Type B pancreatic cell (in vitro differentiated cells): Measurements from ENCODE around the gene CLCN4. TPM values are rescaled to one million over a fixed set of nuclear protein-coding genes. Genes with fewer than 3 reads are reported as not detected.

Source experiments
- DNase-seq: peaks from one replicate; pipeline ENCODE4 v3.0.0; 2021; ENCODE audit warnings: mixed read lengths; ENCODE audit not compliant: unreplicated experiment; ENCODE audit errors: extremely low spot score
- H3K27ac Mint-ChIP-seq: 2 replicates; pipeline ENCODE4 v1.8.0; 2021; ENCODE audit warnings: mild to moderate bottlenecking, mixed read lengths
- H3K27me3 Mint-ChIP-seq: 2 replicates; pipeline ENCODE4 v1.8.0; 2021; ENCODE audit warnings: mixed read lengths
- H3K36me3 Mint-ChIP-seq: 2 replicates; pipeline ENCODE4 v1.8.0; 2021; ENCODE audit warnings: mixed read lengths
- H3K4me1 Mint-ChIP-seq: one replicate; pipeline ENCODE4 v1.8.0; 2021; ENCODE audit warnings: mixed read lengths; ENCODE audit not compliant: unreplicated experiment
- H3K4me3 Mint-ChIP-seq: 2 replicates; pipeline ENCODE4 v1.8.0; 2021; ENCODE audit warnings: mild to moderate bottlenecking, mixed read lengths
- H3K9me3 Mint-ChIP-seq: 2 replicates; pipeline ENCODE4 v1.8.0; 2021; ENCODE audit warnings: mixed read lengths
- CTCF ChIP-seq: fragments of 200-600 bp; sonication (generic); conservative IDR thresholded peaks from 2 replicates; pipeline ENCODE4 v1.5.0; 2021; ENCODE audit warnings: antibody characterized with exemption, mild to moderate bottlenecking
- total RNA-seq: library from RNA; stranded (reverse); gene quantifications from 2 replicates; pipeline ENCODE4 v1.2.1, GENCODE V29; 2021; ENCODE audit warnings: low replicate concordance

The CLCN4 gene
- total RNA-seq, 1 donor from 2014 or later: 13.0 TPM

GRCh38 chrX:10110984-10111363, 45.8 kb upstream of the CLCN4 start:
- Mint-ChIP-seq H3K4me1 (no peaks in the 10 kb centered on the region), H3K9me3 (no peaks in the 10 kb centered on the region), H3K4me3 (no peak overlapping the region), H3K36me3 (peaks cover 3% of the 10 kb centered on the region), H3K27ac (no peak overlapping the region), H3K27me3 (no peaks in the 10 kb centered on the region)
- no peak for TF ChIP-seq CTCF
- DNase-seq: no peak

GRCh38 chrX:10111364-10112148, 45.2 kb upstream of the CLCN4 start:
- Mint-ChIP-seq H3K4me1 (no peaks in the 10 kb centered on the region), H3K36me3 (peaks cover 7% of the 10 kb centered on the region), H3K27ac (no peak overlapping the region), H3K4me3 (no peak overlapping the region), H3K9me3 (no peaks in the 10 kb centered on the region), H3K27me3 (no peaks in the 10 kb centered on the region)
- no peak for DNase-seq
- no peak for TF ChIP-seq CTCF

- DNase-seq: no peak
- no peaks in the 10 kb centered on the region for H3K27me3 Mint-ChIP-seq
- no peaks in the 10 kb centered on the region for H3K4me1 Mint-ChIP-seq
- no peak overlapping the region for H3K27ac Mint-ChIP-seq
- H3K4me3 Mint-ChIP-seq: no peak overlapping the region
- TF ChIP-seq CTCF: no peak
- H3K9me3 Mint-ChIP-seq: no peaks in the 10 kb centered on the region
- peaks cover 9% of the 10 kb centered on the region for H3K36me3 Mint-ChIP-seq
These were observed 44.3 kb upstream of the CLCN4 start for GRCh38 chrX:10112510-10112909.

- DNase-seq: no peak
- Mint-ChIP-seq H3K36me3 (peaks cover 23% of the 10 kb centered on the region), H3K9me3 (peaks cover 6% of the 10 kb centered on the region), H3K27ac (no peak overlapping the region), H3K27me3 (no peaks in the 10 kb centered on the region), H3K4me1 (no peaks in the 10 kb centered on the region), H3K4me3 (no peak overlapping the region)
- TF ChIP-seq CTCF: no peak
These were observed 41.7 kb upstream of the CLCN4 start for GRCh38 chrX:10115082-10115481.

- Mint-ChIP-seq H3K27ac (no peak overlapping the region), H3K36me3 (peaks cover 42% of the 10 kb centered on the region), H3K9me3 (peaks cover 12% of the 10 kb centered on the region), H3K4me1 (no peaks in the 10 kb centered on the region), H3K4me3 (no peak overlapping the region), H3K27me3 (no peaks in the 10 kb centered on the region)
- no peak for TF ChIP-seq CTCF
- DNase-seq: no peak
These were observed 39.5 kb upstream of the CLCN4 start for GRCh38 chrX:10117301-10117700.
